Measurements from ENCODE around the gene ZNF831.
A peak's percentile ranks its signal among the peaks of the same experiment; 100 is the strongest.

The ZNF831 gene

GRCh38 chr20:59159493-59160376 lies 3.9 kb upstream of the ZNF831 start:
- ATAC-seq (peak; percentile 86), DNase-seq (ENCODE audit: low spot score in 2 of 2) (peak; percentile 32 to 80)
- Mint-ChIP-seq H3K9me3 (no peaks in the 10 kb centered on the region), H3K27ac (peak overlapping the region; percentile 99), H3K4me1 (peaks cover 80% of the 10 kb centered on the region), H3K36me3 (peaks cover 19% of the 10 kb centered on the region), H3K4me3 (peak overlapping the region; percentile 91)

- Mint-ChIP-seq H3K36me3 (peaks cover 24% of the 10 kb centered on the region), H3K4me1 (peaks cover 80% of the 10 kb centered on the region), H3K4me3 (peak overlapping the region; percentile 91), H3K27ac (peak overlapping the region; percentile 99), H3K9me3 (no peaks in the 10 kb centered on the region)
- DNase-seq (ENCODE audit: low spot score in 2 of 2) (no peak), ATAC-seq (no peak)
These were observed 3.1 kb upstream of the ZNF831 start for GRCh38 chr20:59160389-59161115.

GRCh38 chr20:59161721-59162120 lies 1.9 kb upstream of the ZNF831 start:
- H3K27ac Mint-ChIP-seq = peak overlapping the region; percentile 99

GRCh38 chr20:59164686-59165391 lies 1.2 kb downstream of the ZNF831 start:
- ATAC-seq = no peak
- H3K4me1 Mint-ChIP-seq = peaks cover 89% of the 10 kb centered on the region

More at GRCh38 chr20:59161721-59162120, 1.9 kb upstream of the ZNF831 start:
- Mint-ChIP-seq H3K4me1 (peaks cover 86% of the 10 kb centered on the region), H3K9me3 (no peaks in the 10 kb centered on the region), H3K4me3 (peak overlapping the region; percentile 91), H3K36me3 (peaks cover 32% of the 10 kb centered on the region)
- ATAC-seq (no peak), DNase-seq (ENCODE audit: low spot score in 2 of 2) (no peak)

GRCh38 chr20:59165396-59165795 lies 1.8 kb downstream of the ZNF831 start:
- Mint-ChIP-seq H3K9me3 (peaks cover 5% of the 10 kb centered on the region), H3K4me1 (peaks cover 89% of the 10 kb centered on the region), H3K4me3 (peak overlapping the region; percentile 91), H3K36me3 (peaks cover 19% of the 10 kb centered on the region), H3K27ac (peak overlapping the region; percentile 99)
- ATAC-seq (no peak), DNase-seq (ENCODE audit: low spot score in 2 of 2) (no peak)

More at GRCh38 chr20:59164686-59165391, 1.2 kb downstream of the ZNF831 start:
- peaks cover 25% of the 10 kb centered on the region for H3K36me3 Mint-ChIP-seq
- peaks cover under 1% of the 10 kb centered on the region for H3K9me3 Mint-ChIP-seq
- no peak for DNase-seq (ENCODE audit: low spot score in 2 of 2)
- H3K4me3 Mint-ChIP-seq = peak overlapping the region; percentile 91
- H3K27ac Mint-ChIP-seq = peak overlapping the region; percentile 99

- DNase-seq (ENCODE audit: low spot score in 2 of 2) = no peak
- peak; percentile 79 for ATAC-seq
- Mint-ChIP-seq H3K36me3 (peaks cover 14% of the 10 kb centered on the region), H3K4me1 (peaks cover 89% of the 10 kb centered on the region), H3K4me3 (peak overlapping the region; percentile 91), H3K9me3 (peaks cover 5% of the 10 kb centered on the region), H3K27ac (peak overlapping the region; percentile 99)
These were observed 2.5 kb downstream of the ZNF831 start for GRCh38 chr20:59165891-59166709.

- no peak for DNase-seq (ENCODE audit: low spot score in 2 of 2)
- Mint-ChIP-seq H3K9me3 (peaks cover 5% of the 10 kb centered on the region), H3K36me3 (peaks cover 20% of the 10 kb centered on the region), H3K4me3 (peak overlapping the region; percentile 91), H3K27ac (peak overlapping the region; percentile 99), H3K4me1 (peaks cover 93% of the 10 kb centered on the region)
- ATAC-seq = no peak
These were observed 7.1 kb downstream of the ZNF831 start for GRCh38 chr20:59170406-59171349.

- H3K36me3 Mint-ChIP-seq = peaks cover 13% of the 10 kb centered on the region
- H3K4me3 Mint-ChIP-seq = no peak overlapping the region
These were observed 8.4 kb downstream of the ZNF831 start for GRCh38 chr20:59171986-59172385.

GRCh38 chr20:59173938-59174491 lies 10.4 kb downstream of the ZNF831 start:
- ATAC-seq = no peak
- H3K27ac Mint-ChIP-seq = peak overlapping the region; percentile 78
- H3K9me3 Mint-ChIP-seq = peaks cover 5% of the 10 kb centered on the region
- DNase-seq (ENCODE audit: low spot score in 2 of 2) = no peak
- H3K4me1 Mint-ChIP-seq = peaks cover 96% of the 10 kb centered on the region
- H3K36me3 Mint-ChIP-seq = peaks cover 21% of the 10 kb centered on the region
- no peak overlapping the region for H3K4me3 Mint-ChIP-seq

More at GRCh38 chr20:59171986-59172385, 8.4 kb downstream of the ZNF831 start:
- DNase-seq (ENCODE audit: low spot score in 2 of 2) (no peak), ATAC-seq (no peak)
- peak overlapping the region; percentile 15 for H3K27ac Mint-ChIP-seq
- peaks cover 5% of the 10 kb centered on the region for H3K9me3 Mint-ChIP-seq
- H3K4me1 Mint-ChIP-seq = peaks cover 95% of the 10 kb centered on the region

- H3K4me1 Mint-ChIP-seq = peaks cover 96% of the 10 kb centered on the region
- H3K4me3 Mint-ChIP-seq = peak overlapping the region; percentile 50
- ATAC-seq (no peak), DNase-seq (ENCODE audit: low spot score in 2 of 2) (no peak)
- H3K36me3 Mint-ChIP-seq = peaks cover 21% of the 10 kb centered on the region
- peak overlapping the region; percentile 78 for H3K27ac Mint-ChIP-seq
- H3K9me3 Mint-ChIP-seq = peaks cover 3% of the 10 kb centered on the region
These were observed 11.4 kb downstream of the ZNF831 start for GRCh38 chr20:59175002-59175401.

GRCh38 chr20:59175861-59176260 lies 12.2 kb downstream of the ZNF831 start:
- Mint-ChIP-seq H3K27ac (peak overlapping the region; percentile 78), H3K36me3 (peaks cover 21% of the 10 kb centered on the region), H3K4me1 (peaks cover 89% of the 10 kb centered on the region), H3K4me3 (peak overlapping the region; percentile 50), H3K9me3 (no peaks in the 10 kb centered on the region)
- no peak for DNase-seq (ENCODE audit: low spot score in 2 of 2)
- no peak for ATAC-seq

- Mint-ChIP-seq H3K9me3 (no peaks in the 10 kb centered on the region), H3K4me1 (peaks cover 89% of the 10 kb centered on the region)
These were observed 13.2 kb downstream of the ZNF831 start for GRCh38 chr20:59176812-59177211.

More at GRCh38 chr20:59176812-59177211, 13.2 kb downstream of the ZNF831 start:
- no peak overlapping the region for H3K27ac Mint-ChIP-seq
- peaks cover 21% of the 10 kb centered on the region for H3K36me3 Mint-ChIP-seq
- DNase-seq (ENCODE audit: low spot score in 2 of 2) (peak in 1 of 2 donors; percentile 18), ATAC-seq (no peak)
- peak overlapping the region; percentile 74 for H3K4me3 Mint-ChIP-seq

All from stimulated activated effector memory CD8-positive, alpha-beta T cell treated with anti-CD3 and anti-CD28 coated beads, Interleukin-12 subunit alpha, Interleukin-12 subunit beta, amount 100 ng/mL, for 72 hours (primary cell).